ENCODE results near the gene ERCC1. TPM values are rescaled to one million over a fixed set of nuclear protein-coding genes. Genes with fewer than 3 reads are reported as not detected.
"Not testable (repeated sequence)": the region's sequence is repeated elsewhere in the genome, so short reads cannot be mapped to it uniquely, and the experiment has no call there.

ERCC1 gene
- total RNA-seq, 1 donor = 73.0 TPM

GRCh38 chr19:45442408-45442777, 18.7 kb upstream of the ERCC1 start:
- no peak for DNase-seq (ENCODE audit: low read depth)
- TF ChIP-seq CTCF (IDR thresholded peaks at IDR 0.05; ENCODE audit: insufficient read depth, low read depth, low read length) = no peak
- H3K4me3 ChIP-seq (ENCODE audit: low read depth, low read length) = no peak overlapping the region

- DNase-seq (ENCODE audit: low read depth) = peak; percentile 41
- H3K4me3 ChIP-seq (ENCODE audit: low read depth, low read length) = no peak overlapping the region
- TF ChIP-seq CTCF (IDR thresholded peaks at IDR 0.05; ENCODE audit: insufficient read depth, low read depth, low read length) = no peak
Measured at GRCh38 chr19:45440873-45441654, 17.3 kb upstream of the ERCC1 start.

GRCh38 chr19:45440259-45440638, 16.5 kb upstream of the ERCC1 start:
- DNase-seq (ENCODE audit: low read depth) = no peak
- peak overlapping the region; percentile 59 for H3K4me3 ChIP-seq (ENCODE audit: low read depth, low read length)
- TF ChIP-seq CTCF (IDR thresholded peaks at IDR 0.05; ENCODE audit: insufficient read depth, low read depth, low read length) = no peak

- DNase-seq (ENCODE audit: low read depth) = peak; percentile 86
- peak overlapping the region; percentile 59 for H3K4me3 ChIP-seq (ENCODE audit: low read depth, low read length)
- peak; percentile 92 for TF ChIP-seq CTCF (IDR thresholded peaks at IDR 0.05; ENCODE audit: insufficient read depth, low read depth, low read length)
Measured at GRCh38 chr19:45439569-45440258, 16.0 kb upstream of the ERCC1 start.

GRCh38 chr19:45439190-45439568, 15.5 kb upstream of the ERCC1 start:
- H3K4me3 ChIP-seq (ENCODE audit: low read depth, low read length) = peak overlapping the region; percentile 59
- no peak for DNase-seq (ENCODE audit: low read depth)
- no peak for TF ChIP-seq CTCF (IDR thresholded peaks at IDR 0.05; ENCODE audit: insufficient read depth, low read depth, low read length)

GRCh38 chr19:45437328-45437727, 13.6 kb upstream of the ERCC1 start:
- no peak for DNase-seq (ENCODE audit: low read depth)
- no peak overlapping the region for H3K4me3 ChIP-seq (ENCODE audit: low read depth, low read length)
- TF ChIP-seq CTCF (IDR thresholded peaks at IDR 0.05; ENCODE audit: insufficient read depth, low read depth, low read length) = no peak

GRCh38 chr19:45432543-45432942, 8.8 kb upstream of the ERCC1 start:
- DNase-seq (ENCODE audit: low read depth); H3K4me3 ChIP-seq (ENCODE audit: low read depth, low read length): not testable (repeated sequence)

- not testable (repeated sequence) for H3K4me3 ChIP-seq (ENCODE audit: low read depth, low read length)
- DNase-seq (ENCODE audit: low read depth) = peak; percentile 85
Measured at GRCh38 chr19:45431008-45431407, 7.3 kb upstream of the ERCC1 start.

- not testable (repeated sequence) for H3K4me3 ChIP-seq (ENCODE audit: low read depth, low read length); DNase-seq (ENCODE audit: low read depth)
Measured at GRCh38 chr19:45429896-45430295, 6.2 kb upstream of the ERCC1 start.

Data from fibroblast of villous mesenchyme (primary cell).